Peyer's patch (tissue), 4 donors: ENCODE measurements around the gene ANKRD9. TPM values are rescaled to one million over a fixed set of nuclear protein-coding genes. Genes with fewer than 3 reads are reported as not detected.

ENCODE experiments used
- DNase-seq, 3 donors: peaks; one replicate each; pipeline ENCODE4 v3.0.0-alpha.2; 2017 to 2019
- H3K27ac ChIP-seq, 4 donors: fragments of 200-600 bp; sonication (generic); one replicate each; pipeline ENCODE4 v1.5.1; 2016 to 2019
- H3K27me3 ChIP-seq, 2 donors: fragments of 200-600 bp; sonication (generic); one replicate each; pipeline ENCODE4 v1.5.1; 2019
- H3K36me3 ChIP-seq, 3 donors: fragments of 200-600 bp; sonication (generic); one replicate each; pipeline ENCODE4 v1.5.1; 2016 to 2019
- H3K4me1 ChIP-seq, 4 donors: fragments of 200-600 bp; sonication (generic); one replicate each; pipeline ENCODE4 v1.5.1; 2016 to 2019
- H3K4me3 ChIP-seq, 4 donors: fragments of 200-600 bp; sonication (generic); 1 replicate in 3 of 4; 2 replicates in 1 of 4; pipeline ENCODE4 v1.5.1; 2016 to 2019; ENCODE audit warnings: mild to moderate bottlenecking in 1 of 4
- H3K9me3 ChIP-seq, 4 donors: fragments of 200-600 bp; sonication (generic); one replicate each; pipeline ENCODE4 v1.5.1; 2016 to 2019; ENCODE audit warnings: mild to moderate bottlenecking in 1 of 4
- POLR2A ChIP-seq, 2 donors: fragments of 450-650 bp; IDR thresholded peaks; one replicate each; pipeline ENCODE4 v1.5.1; 2017; ENCODE audit warnings: antibody characterized with exemption in 2 of 2, mild to moderate bottlenecking in 2 of 2, moderate library complexity in 2 of 2
- total RNA-seq, 4 donors: library from RNA; depleted of rRNA; stranded (reverse); fragments of >200 nt; gene quantifications; one replicate each; pipeline ENCODE4 v1.1.0, GENCODE V29; 2016
- TF ChIP-seq, protein P1 (sequence below), 6 experiments: fragments of 450-650 bp in 4 of 6; fragments of 200-600 bp in 2 of 6; sonication (generic) in 1 of 6; IDR thresholded peaks; one replicate each; pipeline ENCODE4 v1.5.1; 2017 to 2019; ENCODE audit warnings: antibody characterized with exemption in 6 of 6, mild to moderate bottlenecking in 3 of 6, moderate library complexity in 1 of 6

ANKRD9 gene
- total RNA-seq, 4 donors from 2014 or later: 52.8 to 450 (median 392) TPM

DNA sequence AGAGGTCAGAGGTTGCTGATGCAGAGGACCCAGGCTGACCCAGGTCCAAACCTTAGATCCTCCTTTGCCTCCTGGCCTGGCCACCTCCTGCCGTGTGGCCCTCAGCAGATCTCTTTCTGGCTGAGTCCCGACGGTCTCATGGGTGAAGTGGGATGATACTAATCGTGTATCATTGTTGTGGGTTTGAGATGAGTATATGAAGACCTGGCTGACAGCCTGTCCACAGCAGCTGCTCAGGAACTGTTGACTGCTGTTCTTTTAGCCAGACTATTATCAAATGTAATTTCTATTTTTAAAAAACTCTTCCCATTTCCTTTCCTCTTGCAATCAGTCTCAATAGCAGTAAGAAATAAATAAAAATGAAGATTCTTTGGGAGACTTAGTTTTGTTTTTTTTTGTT is 45.6 kb downstream of the ANKRD9 start:
- H3K36me3 ChIP-seq: peaks cover 0 to 27% (median 0%) of the 10 kb centered on the region in 3 donors
- DNase-seq: no peak
- no peak for TF ChIP-seq POLR2A (IDR thresholded peaks at IDR 0.05)
- TF ChIP-seq, protein P1, sequence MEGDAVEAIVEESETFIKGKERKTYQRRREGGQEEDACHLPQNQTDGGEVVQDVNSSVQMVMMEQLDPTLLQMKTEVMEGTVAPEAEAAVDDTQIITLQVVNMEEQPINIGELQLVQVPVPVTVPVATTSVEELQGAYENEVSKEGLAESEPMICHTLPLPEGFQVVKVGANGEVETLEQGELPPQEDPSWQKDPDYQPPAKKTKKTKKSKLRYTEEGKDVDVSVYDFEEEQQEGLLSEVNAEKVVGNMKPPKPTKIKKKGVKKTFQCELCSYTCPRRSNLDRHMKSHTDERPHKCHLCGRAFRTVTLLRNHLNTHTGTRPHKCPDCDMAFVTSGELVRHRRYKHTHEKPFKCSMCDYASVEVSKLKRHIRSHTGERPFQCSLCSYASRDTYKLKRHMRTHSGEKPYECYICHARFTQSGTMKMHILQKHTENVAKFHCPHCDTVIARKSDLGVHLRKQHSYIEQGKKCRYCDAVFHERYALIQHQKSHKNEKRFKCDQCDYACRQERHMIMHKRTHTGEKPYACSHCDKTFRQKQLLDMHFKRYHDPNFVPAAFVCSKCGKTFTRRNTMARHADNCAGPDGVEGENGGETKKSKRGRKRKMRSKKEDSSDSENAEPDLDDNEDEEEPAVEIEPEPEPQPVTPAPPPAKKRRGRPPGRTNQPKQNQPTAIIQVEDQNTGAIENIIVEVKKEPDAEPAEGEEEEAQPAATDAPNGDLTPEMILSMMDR (IDR thresholded peaks at IDR 0.05): no peak
- no peaks in the 10 kb centered on the region for H3K27me3 ChIP-seq
- H3K4me1 ChIP-seq: peaks cover 0 to 16% (median 6%) of the 10 kb centered on the region in 4 donors
- H3K9me3 ChIP-seq: no peaks in the 10 kb centered on the region
- peak overlapping the region in 2 of 4 donors; percentile 77 to 92 for H3K27ac ChIP-seq
- no peak overlapping the region for H3K4me3 ChIP-seq

DNA sequence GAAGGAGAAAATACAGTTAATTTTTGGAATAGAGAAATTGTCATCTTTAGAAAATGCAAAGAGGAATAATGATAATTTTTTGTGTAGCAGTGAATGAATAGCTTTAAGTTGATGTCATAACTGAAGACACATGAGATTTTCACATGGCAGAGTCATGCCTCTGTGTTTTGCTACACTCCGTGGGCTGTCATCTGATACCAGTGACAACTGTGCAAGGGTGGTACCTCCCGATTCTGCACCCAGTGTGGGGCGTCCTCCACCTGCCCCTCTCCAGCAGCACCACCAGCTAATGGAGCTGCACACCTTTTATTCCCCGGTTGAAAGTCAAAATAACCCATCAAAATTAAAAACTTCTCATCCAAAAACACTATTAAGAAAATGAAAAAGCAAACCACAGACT is 47.2 kb downstream of the ANKRD9 start:
- no peak for DNase-seq
- peaks cover 0 to 16% (median 6%) of the 10 kb centered on the region in 4 donors for H3K4me1 ChIP-seq
- H3K4me3 ChIP-seq: no peak overlapping the region
- no peaks in the 10 kb centered on the region for H3K9me3 ChIP-seq
- H3K36me3 ChIP-seq: peaks cover 0 to 39% (median 0%) of the 10 kb centered on the region in 3 donors
- H3K27ac ChIP-seq: no peak overlapping the region
- no peaks in the 10 kb centered on the region for H3K27me3 ChIP-seq
- no peak for TF ChIP-seq POLR2A (IDR thresholded peaks at IDR 0.05)
- TF ChIP-seq, protein P1 (IDR thresholded peaks at IDR 0.05): no peak

DNA sequence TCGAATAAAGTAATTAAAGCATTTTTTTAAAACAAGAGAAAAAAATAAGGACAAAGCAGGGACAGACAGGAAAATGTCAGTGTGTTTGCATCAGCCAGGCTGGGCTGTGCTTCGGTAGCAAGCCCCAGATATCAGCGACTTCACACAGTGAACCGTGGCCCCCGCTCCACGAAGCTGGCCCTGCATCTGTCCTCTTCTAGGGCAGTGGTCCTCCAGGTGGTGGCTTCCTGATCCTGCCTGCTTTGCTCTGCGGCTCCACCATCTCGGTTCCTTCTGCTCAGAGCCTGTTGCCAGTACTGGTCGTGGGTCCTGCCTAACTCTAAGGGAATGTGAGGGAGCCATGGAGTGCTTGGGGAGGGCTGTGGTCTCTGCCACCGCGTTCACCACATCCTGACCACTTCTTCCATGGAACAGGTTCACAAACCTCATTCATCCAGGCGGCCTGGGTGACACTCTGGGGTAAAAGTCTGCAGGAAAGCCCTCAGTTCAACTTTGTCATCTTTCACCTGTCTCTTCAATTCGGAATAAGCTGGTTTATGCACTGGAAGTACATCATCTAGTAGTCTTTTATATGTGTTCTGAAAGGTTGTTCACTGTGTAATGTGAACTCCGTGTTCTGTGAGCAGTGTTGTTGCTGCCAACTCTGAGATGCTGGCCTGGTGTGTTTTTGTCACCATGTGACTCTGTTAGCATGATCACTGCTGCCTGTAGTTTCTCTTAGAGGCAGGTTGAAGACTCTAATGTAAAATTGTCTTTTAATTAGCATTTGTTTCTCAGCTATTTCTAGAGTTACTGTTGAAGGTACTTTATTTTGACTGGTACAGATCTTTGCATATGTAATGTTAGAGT is 47.9 kb downstream of the ANKRD9 start:
- Histone ChIP-seq H3K27me3 (no peaks in the 10 kb centered on the region), H3K4me3 (no peak overlapping the region), H3K4me1 (peaks cover 0 to 16% (median 6%) of the 10 kb centered on the region in 4 donors), H3K9me3 (no peaks in the 10 kb centered on the region), H3K27ac (no peak overlapping the region), H3K36me3 (peaks cover 0 to 39% (median 0%) of the 10 kb centered on the region in 3 donors)
- peak in 1 of 3 donors; percentile 35 for DNase-seq
- TF ChIP-seq, protein P1 (IDR thresholded peaks at IDR 0.05): no peak
- TF ChIP-seq POLR2A (IDR thresholded peaks at IDR 0.05): no peak

DNA sequence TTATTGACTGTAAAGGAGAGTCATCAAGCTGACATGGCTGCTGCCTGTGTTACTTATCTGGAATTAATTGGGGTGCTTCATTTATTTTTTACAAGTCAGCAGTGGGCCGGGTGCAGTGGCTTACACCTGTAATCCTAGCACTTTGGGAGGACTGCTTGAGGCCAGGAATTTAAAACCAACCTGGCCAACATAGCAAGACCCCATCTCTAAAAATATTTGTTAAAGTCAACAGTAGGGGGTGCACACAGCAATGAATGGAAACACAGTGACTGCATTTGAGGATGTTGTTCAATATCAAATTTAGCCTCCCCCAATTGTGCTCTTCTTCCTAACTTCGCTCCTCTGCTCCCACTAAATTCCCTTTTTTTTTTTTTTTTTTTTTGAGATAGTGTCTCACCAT is 52.1 kb downstream of the ANKRD9 start:
- no peak overlapping the region for H3K4me3 ChIP-seq
- H3K36me3 ChIP-seq: peaks cover 0 to 49% (median 0%) of the 10 kb centered on the region in 3 donors
- H3K27ac ChIP-seq: no peak overlapping the region
- H3K4me1 ChIP-seq: no peaks in the 10 kb centered on the region
- TF ChIP-seq, protein P1 (IDR thresholded peaks at IDR 0.05): no peak
- TF ChIP-seq POLR2A (IDR thresholded peaks at IDR 0.05): no peak
- no peaks in the 10 kb centered on the region for H3K9me3 ChIP-seq
- DNase-seq: no peak
- H3K27me3 ChIP-seq: no peaks in the 10 kb centered on the region

DNA sequence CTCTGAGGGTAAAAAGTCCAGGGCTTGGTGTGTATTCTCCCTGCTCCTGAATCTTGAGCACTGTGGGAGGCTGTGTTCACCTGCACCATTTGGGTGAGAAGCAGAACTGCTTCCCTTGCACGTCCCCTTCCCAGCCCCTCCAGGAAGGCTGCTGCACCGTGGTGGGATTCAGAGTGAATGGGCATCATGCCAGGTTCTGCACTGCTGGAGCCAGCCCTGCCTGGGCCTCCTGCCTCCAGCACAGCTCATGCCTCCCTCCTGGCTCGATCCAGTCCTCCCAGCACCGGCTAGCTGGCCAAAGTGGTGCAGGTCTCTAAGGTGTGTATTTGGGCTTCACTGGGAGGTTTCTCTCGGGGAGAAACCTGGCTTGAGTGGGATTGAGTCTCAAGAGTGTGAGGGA is 54.9 kb downstream of the ANKRD9 start:
- peak in 1 of 3 donors; percentile 6 for DNase-seq
- Histone ChIP-seq H3K4me3 (no peak overlapping the region), H3K4me1 (no peaks in the 10 kb centered on the region), H3K36me3 (peaks cover 0 to 68% (median 0%) of the 10 kb centered on the region in 3 donors), H3K27ac (no peak overlapping the region), H3K9me3 (no peaks in the 10 kb centered on the region), H3K27me3 (no peaks in the 10 kb centered on the region)
- TF ChIP-seq, protein P1 (IDR thresholded peaks at IDR 0.05): no peak
- no peak for TF ChIP-seq POLR2A (IDR thresholded peaks at IDR 0.05)
